Fibroblast of skin of left quadriceps (primary cell): ENCODE results near the gene KIRREL3.

Experiments
- DNase-seq, 2 experiments: peaks; one replicate each; pipeline ENCODE4 v3.0.0-alpha.2; 2013; ENCODE audit warnings: low read depth in 2 of 2

The KIRREL3 gene

DNA sequence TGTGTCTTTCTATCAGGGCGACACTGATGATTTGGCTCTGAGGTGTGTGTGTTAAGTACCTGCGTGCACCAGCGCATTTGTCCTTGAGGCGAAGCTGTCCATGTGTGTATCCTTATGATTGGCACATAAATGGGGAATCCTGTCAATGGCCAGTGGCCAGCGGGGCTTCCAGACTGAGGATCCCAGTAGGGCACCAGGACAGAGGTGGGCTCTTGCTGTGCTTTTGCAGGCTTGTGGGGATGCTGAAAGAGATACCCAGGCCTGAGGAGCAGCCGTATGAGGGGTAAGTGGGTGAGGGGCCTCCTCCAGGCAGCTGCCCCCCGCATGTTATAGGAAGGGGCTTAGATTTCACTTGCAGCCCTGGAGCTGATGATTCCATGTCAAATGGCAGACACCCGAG is 488.3 kb downstream of the KIRREL3 start:
- DNase-seq, result no peak

DNA sequence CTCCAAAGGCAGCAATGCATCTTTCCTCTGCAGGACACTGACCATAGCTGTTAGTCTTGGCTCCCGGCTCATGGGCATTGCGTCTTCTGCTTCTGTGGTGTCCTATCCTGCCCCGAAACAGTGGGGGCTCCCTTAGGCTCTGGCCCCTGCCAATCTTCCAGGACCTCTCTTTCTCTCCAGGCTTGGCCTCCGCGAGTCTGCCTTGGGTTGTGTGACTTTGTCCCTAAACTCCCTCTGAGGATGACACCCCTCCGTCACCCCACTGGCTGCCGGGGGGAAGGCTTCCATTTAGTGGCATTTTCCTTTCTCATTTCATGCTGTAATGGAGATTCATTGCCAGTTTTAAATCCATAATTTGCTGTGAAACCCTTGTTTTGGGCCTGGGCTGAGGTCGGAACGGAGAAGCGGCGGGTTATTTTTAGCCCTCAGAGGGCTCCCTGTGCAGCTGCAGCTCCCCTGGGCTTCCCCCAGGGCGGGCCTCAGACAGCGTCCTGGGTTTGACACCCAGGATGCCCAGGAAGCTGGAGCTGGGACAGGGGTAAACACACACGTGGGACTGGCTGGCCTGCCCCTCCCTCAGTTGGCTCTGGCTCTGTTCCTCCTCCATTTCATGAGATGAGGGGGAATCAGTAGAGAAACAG is 489.0 kb downstream of the KIRREL3 start:
- DNase-seq, result no peak

GRCh38 chr11:126510621-126511370 is 489.8 kb downstream of the KIRREL3 start:
- DNase-seq, result no peak

DNA sequence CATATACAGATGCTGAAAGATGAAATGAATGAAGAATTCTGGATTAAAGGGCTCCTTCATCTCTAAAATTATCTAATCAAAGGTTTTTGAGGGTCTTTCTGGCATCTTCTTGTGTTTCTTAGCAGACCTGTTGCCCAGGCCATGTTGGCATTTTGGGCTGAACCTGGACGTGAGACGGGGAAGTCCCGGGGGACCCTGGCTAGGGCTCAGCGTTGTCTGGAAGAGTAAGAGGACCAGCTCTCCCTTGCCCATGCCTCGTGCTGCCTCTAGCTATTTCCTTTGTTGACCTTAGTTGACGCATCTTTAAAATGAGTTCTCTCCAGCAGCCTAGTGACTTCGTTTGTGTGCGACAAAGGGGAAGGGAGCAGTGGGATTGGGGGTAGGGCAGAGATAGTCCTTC is 492.9 kb downstream of the KIRREL3 start:
- DNase-seq, result no peak

GRCh38 chr11:126506789-126507188 is 493.8 kb downstream of the KIRREL3 start:
- no peak for DNase-seq

DNA sequence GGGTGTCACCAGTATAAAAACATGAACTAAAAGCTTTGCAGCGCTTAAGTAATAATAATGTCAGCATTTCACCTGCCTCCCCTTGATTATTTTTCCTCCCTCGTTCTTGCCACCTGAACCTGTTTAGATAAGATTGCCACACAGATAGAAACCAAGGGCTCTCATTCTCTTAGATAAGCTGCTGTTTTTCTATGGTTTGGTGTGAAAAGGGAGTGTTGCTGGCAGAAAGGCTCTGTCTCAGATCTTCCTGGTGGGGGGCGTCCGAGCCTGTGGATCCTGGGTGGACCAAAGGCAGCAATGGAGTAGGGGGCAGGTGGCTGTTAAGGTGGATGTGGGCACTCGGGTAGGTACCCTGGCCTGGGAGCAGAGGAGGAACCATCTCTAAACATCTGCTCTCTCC is 497.6 kb downstream of the KIRREL3 start:
- no peak for DNase-seq

DNA sequence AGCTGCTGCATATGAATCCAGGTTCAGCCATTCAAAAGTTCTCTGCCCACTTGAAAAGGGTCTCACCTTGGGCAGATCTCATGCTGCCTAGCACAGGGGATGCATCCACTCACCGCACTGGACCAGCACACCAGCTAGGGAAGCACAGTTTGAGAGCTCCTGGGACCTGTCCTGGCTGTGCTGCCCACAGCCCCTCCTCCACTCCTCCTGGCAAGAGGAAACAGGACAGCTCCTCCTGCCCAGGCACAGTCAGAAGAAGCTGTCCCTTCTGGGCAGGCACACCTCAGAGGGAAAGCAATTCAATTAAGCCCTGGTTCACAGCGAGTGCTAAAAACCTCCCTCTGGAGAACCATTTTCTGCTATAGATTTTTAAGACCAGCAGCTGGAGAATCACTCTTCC is 498.4 kb downstream of the KIRREL3 start:
- DNase-seq, result no peak

GRCh38 chr11:126501641-126502040 is 498.9 kb downstream of the KIRREL3 start:
- no peak for DNase-seq

DNA sequence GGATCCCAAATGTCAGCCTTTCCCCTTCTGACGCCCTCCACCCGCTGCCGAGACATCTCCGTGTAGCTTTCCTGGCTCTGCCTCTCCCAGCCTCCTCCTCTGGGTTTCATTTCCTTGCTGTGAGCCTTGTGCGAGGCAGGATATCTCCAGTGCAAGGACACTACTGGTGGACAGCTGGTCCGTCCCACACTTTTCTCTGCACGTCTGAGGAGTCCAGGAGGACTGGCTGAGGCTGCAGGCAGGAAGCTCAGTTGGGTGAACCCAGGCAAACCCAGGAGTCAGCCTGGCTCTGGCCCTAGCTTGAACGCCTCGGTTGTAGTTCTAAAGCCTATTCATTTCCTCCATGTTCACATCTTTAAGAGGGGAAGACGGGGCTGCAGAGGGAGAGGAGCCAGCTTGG is 499.6 kb downstream of the KIRREL3 start:
- DNase-seq, result no peak

DNA sequence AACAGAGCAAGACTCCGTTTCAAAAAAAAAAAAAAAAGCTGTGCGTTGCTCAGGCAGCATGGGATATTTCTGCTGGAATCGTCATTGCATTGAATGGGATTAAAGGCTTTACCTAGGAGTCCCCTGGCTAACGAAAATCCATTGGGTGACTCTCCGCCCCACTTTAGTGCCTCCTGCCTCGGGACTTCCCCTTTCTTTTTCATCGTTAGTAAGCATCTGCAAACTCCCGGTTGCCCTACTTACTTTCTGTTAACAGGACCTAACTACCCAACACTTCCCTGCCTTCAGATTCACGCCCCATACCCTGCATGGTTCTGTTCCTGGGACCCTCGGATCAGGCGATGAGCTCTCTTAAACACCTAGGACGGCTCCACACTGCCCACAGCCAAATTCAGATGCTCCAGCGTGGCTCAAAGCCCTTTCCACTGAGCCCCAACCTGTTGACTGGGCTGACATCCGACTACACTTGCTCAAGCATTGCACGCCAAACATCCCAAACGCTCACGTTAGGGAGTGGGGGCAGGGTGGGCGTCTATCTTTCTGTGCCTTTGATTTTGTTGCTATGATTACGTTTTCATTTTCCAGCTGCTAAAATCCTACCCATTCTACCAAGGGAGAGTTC is 501.3 kb downstream of the KIRREL3 start:
- DNase-seq, result no peak

GRCh38 chr11:126498281-126498680 is 502.3 kb downstream of the KIRREL3 start:
- DNase-seq, result no peak

DNA sequence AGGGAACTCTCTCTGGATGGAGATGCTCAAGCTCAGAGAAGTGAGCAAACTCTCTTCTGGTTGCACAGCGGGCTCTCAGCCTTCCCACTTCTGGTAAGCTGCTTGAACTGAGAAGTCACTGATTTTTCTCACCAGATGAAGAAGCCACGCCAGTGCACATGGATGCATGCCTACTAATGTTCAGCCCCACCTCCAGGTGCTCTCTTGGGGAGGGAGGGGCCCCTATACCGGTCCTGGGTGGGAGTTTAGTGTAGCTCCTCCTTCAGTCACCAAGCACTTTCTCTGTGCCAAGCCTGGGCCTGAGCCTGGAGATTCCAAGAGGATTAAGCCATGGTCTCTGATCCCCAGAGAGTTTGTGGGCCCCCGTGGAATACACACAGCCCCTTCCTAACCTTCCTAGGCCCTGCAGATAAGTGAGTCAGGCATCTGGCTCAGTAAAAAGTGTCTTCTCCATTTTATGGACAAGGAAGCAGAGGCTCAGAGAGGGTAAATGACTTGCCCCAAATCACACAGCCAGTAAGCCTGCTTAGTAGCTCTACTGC is 502.9 kb downstream of the KIRREL3 start:
- no peak for DNase-seq

DNA sequence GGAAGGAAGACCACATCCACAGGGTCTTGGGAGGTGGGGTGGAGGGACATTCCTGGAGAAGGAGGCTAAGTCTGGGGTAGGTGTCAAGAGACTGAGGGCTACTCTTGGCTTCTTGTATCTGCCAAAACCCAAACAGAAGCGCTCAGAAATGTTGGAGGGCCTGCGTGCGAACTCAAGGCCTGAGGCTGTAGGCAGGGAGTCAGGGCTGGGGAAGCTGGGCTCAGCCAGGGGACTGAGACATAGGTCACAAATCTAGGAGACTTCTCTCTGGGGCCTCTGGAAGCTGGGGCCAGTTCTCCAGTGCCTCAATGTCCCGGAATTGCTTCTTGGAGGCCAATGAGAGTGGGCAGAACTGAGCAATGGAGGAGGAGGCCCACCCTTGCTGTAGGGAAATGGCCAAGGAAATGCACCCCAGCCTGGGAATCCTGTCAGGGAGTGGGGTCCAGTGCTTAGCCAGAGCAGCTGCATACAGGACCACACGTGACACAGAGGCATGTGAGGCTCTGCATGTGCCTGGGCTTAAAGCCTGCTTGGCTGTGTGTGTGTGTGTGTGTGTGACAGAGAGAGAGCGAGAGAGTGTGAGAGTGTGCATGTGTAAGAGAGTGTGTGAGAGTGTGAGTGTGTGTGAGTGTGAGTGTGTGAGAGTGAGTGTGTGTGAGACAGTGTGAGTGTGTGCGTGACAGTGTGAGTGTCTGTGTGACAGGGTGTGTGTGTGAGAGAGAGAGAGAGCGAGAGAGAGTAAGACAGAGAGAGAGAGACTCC is 503.8 kb downstream of the KIRREL3 start:
- no peak for DNase-seq

- DNase-seq, result no peak
Observed at GRCh38 chr11:126495281-126496220, 505.0 kb downstream of the KIRREL3 start.

DNA sequence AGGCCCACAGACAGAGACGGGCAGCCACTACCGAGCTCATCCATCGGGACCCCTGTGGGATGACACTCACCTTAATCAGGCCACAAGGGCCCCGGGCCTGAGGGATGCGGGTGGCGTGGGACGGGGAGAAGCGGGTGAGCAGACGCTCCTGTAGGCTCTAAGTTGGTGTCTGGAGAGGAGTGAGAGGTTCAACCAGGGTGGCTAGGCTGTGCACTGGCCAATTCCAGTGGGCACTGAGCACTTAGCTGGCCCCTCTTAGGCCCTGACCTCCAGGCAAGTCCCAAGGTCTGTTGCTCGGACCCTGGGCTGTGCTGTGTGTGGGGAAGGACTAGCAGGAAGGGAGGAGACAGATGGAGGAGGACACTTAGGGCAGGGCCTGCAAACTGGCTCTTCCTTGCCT is 505.7 kb downstream of the KIRREL3 start:
- no peak for DNase-seq

DNA sequence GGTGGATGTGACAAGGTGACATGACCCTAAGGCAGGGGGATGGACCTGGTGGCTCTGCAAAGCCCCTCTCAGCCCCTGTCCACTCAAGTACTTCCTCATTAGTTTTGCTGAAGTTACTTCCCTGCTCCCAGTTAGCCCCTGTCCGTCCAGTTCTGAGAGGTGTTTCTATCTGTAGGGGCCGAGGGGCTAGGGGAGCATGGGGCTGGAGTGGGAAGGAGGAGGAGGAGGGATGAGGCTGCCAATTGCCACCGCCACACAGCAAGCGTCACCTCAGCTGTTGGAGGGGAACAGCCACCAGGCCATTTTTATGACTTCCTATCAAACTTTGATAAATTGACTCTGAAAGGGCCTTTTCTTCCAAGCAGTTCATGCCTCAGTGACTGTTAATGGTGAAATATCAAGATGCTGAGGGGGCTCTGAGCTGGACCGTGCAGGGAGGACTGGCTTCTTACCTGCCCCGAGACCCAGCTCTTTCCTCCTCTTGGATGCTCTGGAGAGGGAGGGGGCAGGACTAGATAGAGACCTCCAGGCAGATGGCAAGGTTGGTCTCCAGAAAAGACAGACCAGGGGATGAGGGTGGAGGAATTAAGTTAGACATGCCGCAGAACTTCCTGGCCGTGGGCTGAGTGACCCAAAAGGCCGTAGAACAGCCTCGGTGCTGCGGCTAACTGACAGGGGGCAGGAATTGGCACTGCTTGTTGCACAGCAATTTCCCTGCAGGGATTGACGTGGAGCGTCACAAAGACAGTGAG is 508.1 kb downstream of the KIRREL3 start:
- no peak for DNase-seq

GRCh38 chr11:126491092-126491491 is 509.5 kb downstream of the KIRREL3 start:
- no peak for DNase-seq

DNA sequence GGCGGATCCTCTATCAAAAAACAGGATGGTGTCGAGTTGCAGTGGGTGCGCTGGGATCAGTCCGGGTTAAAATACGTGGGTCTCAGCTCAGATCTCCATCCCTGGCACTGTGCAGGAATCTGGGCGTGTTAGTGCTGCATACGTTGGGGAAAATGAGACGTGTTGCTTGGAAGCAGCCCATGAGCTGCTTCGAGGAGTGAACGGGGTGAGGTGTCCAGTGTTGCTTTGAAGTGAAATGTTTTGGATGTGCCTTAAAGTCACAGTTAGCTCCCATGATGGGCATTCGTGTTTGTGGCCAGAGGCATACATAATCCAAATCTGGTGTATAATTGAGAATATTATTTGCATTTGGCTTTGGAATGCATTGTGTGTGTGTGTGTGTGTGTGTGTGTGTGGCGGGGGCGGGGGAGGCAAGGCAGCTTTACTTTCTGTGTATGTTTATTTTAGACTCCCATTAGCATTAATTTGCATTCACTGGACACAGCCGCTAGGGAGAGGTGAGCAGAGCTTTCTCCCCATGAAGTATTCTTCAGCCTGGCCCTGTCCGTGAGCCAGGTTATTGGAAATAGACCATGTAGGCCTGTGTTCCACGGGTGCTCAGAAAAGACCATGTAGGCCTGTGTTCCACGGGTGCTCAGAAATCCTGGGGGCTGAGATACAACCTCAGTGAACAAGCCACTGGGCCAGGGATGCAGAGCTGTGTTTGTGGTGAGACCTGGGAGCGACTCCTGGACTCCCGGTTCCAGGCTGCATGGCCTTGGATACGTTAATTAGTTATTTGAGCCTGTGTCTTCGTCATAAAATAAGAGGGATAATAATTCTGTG is 510.5 kb downstream of the KIRREL3 start:
- no peak for DNase-seq

DNA sequence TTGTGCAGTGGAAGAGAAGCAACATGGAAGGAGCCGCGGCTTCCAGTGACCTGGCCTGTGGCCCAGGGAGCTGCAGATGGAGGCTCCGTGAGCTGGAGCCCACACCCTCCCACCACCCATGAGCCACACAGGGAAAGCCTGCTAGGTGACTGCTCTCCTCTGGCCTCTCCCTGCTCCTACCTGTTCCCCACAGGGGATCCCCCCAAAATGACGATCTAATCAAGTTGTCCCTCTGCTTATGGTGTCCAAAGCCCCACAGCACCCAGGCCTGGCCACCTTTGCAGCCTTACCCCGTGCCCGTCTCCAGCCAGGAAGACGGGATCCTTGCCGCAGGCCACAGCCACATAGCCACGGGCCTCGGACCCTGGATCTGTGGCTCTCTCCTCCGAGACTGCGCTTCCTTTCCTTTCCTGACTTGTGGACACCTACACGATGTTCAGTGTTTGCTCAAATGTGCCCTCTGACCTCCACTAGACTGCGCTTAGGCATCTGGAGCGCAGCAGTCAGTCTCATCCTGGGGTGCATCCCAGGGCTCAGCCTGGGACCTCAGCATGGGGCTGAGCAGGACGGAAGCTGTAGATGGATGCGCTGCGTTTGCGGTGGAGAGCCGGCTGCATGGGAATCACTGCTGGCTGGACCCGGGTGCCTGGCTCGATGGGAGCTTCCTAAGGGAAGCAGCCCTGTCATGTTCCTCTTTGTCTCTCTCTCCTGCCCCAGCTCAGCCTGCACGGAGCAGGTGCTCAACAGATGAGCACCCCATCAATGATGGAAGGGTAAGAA is 511.8 kb downstream of the KIRREL3 start:
- DNase-seq, result no peak
